Stromal cell of bone marrow (primary cell): ENCODE results near the gene UBAP1L.

Experiments used
- DNase-seq: peaks from one replicate; pipeline ENCODE4 v3.0.0-alpha.2; 2012; ENCODE audit warnings: low read depth

Gene UBAP1L

GRCh38 chr15:65042776-65043327 lies 72.1 kb downstream of the UBAP1L start:
- DNase-seq = no peak
